Uterus (tissue), 2 donors: Measurements from ENCODE around the gene TMEM94.

ENCODE experiments used
- POLR2A ChIP-seq, 2 donors: fragments of 450-650 bp; IDR thresholded peaks; one replicate each; pipeline ENCODE4 v1.6.1; 2016; ENCODE audit warnings: antibody characterized with exemption in 2 of 2, mild to moderate bottlenecking in 1 of 2, moderate library complexity in 1 of 2
- TF ChIP-seq, protein P1 (sequence below), 4 experiments: fragments of 200-600 bp in 2 of 4; fragments of 450-650 bp in 2 of 4; sonication (generic) in 2 of 4; IDR thresholded peaks; one replicate each; pipeline ENCODE4 v1.5.1; 2016 to 2019; ENCODE audit warnings: antibody characterized with exemption in 4 of 4, mild to moderate bottlenecking in 2 of 4, moderate library complexity in 1 of 4

DNA sequence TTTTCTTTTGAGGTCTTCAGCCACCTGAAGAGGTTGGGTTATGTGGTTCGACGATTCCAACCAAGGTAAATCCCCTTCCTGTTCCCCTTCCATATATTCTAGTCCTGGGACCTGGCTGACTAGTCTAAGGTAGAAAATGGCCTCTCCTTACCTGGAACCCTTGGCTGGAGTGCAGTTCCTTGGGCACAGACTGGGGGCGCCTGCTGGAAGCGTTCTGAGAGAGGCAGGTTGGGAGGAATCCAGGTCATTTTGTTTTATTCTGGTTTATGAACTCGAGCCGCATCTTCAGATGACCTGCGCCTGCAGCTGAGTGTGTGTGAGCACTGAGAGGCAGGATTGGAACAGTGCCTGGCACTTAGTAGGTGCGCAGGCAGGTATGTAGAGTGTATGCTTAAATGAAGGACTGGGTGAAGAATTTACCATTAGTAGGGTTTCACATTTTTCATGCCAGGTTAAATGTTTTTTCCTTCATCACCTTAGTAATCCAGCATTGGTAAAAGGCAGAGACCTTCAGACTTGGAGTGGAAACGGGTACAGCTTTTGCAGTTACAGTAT is 62.6 kb downstream of the TMEM94 start:
- TF ChIP-seq, protein P1, sequence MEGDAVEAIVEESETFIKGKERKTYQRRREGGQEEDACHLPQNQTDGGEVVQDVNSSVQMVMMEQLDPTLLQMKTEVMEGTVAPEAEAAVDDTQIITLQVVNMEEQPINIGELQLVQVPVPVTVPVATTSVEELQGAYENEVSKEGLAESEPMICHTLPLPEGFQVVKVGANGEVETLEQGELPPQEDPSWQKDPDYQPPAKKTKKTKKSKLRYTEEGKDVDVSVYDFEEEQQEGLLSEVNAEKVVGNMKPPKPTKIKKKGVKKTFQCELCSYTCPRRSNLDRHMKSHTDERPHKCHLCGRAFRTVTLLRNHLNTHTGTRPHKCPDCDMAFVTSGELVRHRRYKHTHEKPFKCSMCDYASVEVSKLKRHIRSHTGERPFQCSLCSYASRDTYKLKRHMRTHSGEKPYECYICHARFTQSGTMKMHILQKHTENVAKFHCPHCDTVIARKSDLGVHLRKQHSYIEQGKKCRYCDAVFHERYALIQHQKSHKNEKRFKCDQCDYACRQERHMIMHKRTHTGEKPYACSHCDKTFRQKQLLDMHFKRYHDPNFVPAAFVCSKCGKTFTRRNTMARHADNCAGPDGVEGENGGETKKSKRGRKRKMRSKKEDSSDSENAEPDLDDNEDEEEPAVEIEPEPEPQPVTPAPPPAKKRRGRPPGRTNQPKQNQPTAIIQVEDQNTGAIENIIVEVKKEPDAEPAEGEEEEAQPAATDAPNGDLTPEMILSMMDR (IDR thresholded peaks at IDR 0.05): no peak
- no peak for TF ChIP-seq POLR2A (IDR thresholded peaks at IDR 0.05)
